Measurements from ENCODE around the gene POU2F2.

The POU2F2 gene

GRCh38 chr19:42109896-42110295, 22.4 kb downstream of the POU2F2 start:
- no peak for TF ChIP-seq CTCF (conservative IDR thresholded peaks at IDR 0.05)
- H3K27ac ChIP-seq: no peak overlapping the region

- peak; percentile 97 for TF ChIP-seq CTCF (conservative IDR thresholded peaks at IDR 0.05)
- no peak overlapping the region; the same call in 1 of the 2 replicates for H3K27ac ChIP-seq
Observed at GRCh38 chr19:42108527-42109389, 23.5 kb downstream of the POU2F2 start.

- TF ChIP-seq CTCF (conservative IDR thresholded peaks at IDR 0.05): no peak
- no peak overlapping the region for H3K27ac ChIP-seq
Observed at GRCh38 chr19:42105368-42105767, 26.9 kb downstream of the POU2F2 start.

- no peak for TF ChIP-seq CTCF (conservative IDR thresholded peaks at IDR 0.05)
- H3K27ac ChIP-seq: no peak overlapping the region
Observed at GRCh38 chr19:42102877-42103276, 29.4 kb downstream of the POU2F2 start.

- peak overlapping the region; percentile 93 for H3K27ac ChIP-seq
Observed at GRCh38 chr19:42100241-42100640, 32.0 kb downstream of the POU2F2 start.

GRCh38 chr19:42099336-42099925, 32.8 kb downstream of the POU2F2 start:
- peak overlapping the region; percentile 93 for H3K27ac ChIP-seq
- TF ChIP-seq CTCF (conservative IDR thresholded peaks at IDR 0.05): no peak

GRCh38 chr19:42098781-42099180, 33.5 kb downstream of the POU2F2 start:
- no peak for TF ChIP-seq CTCF (conservative IDR thresholded peaks at IDR 0.05)
- H3K27ac ChIP-seq: peak overlapping the region; percentile 93

GRCh38 chr19:42097461-42097860, 34.8 kb downstream of the POU2F2 start:
- peak overlapping the region; percentile 93 for H3K27ac ChIP-seq
- no peak for TF ChIP-seq CTCF (conservative IDR thresholded peaks at IDR 0.05)

Measured in VCaP (cell line).